Measurements from ENCODE around the gene ARHGEF28.

DNA sequence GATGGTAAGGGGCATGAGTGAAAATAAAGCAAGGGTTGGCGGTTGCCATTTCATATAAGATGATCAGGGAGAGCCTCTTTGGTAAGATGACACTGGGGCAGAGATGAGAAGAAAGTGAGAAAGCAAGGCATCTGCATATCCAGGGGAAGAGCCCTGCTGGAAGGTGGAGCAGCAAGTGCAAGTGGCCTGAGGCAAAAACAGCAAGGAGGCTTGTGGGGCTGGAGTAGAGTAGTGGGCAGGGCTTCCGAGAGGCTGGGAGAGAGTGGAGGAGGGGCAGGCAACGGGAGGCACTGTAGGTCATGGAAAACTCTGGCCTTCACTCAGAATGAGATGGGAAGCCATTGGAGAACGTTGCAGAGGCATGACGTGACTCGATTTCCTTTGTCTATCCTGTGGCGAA, 199.2 kb downstream of the ARHGEF28 start:
- TF ChIP-seq CTCF (IDR thresholded peaks at IDR 0.05; ENCODE audit: low read depth, low read length, poor library complexity, severe bottlenecking), result no peak
- no peak for TF ChIP-seq EZH2phosphoT487 (IDR thresholded peaks at IDR 0.05; ENCODE audit: borderline replicate concordance, low read length)

Data from DOHH2 (cell line).